IMR-90 (cell line): ENCODE measurements around the gene PEX10.

Experiments
- POLR2A ChIP-seq: IDR thresholded peaks from 2 replicates; pipeline ENCODE4 v1.6.1; 2012; ENCODE audit warnings: mild to moderate bottlenecking, low read depth, low read length
- TF ChIP-seq, protein P1 (sequence below): conservative IDR thresholded peaks from 2 replicates; pipeline ENCODE4 v1.5.1; 2012; ENCODE audit warnings: mild to moderate bottlenecking, low read depth, low read length, improper control_type of control experiment

DNA sequence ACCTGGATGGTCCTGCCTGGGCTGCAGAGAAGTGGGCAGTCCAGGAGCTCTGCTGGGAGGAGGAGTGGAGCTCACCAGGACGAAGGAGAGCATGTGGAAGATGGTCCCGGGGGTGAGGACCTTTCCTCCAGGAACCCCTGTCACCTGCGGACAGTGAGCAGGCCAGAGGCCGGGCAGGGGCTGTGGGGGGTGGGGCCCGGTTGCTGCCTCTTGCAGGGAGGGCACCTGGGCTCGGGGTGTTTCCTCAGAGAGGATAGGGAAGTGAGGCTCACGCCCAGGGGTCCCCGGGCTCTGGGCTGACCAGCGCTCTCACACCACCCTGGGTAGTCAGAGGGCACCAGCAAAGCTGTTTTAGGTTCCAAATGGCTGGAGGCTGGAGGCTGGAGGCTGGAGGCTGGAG lies 22.7 kb upstream of the PEX10 start:
- TF ChIP-seq, protein P1, sequence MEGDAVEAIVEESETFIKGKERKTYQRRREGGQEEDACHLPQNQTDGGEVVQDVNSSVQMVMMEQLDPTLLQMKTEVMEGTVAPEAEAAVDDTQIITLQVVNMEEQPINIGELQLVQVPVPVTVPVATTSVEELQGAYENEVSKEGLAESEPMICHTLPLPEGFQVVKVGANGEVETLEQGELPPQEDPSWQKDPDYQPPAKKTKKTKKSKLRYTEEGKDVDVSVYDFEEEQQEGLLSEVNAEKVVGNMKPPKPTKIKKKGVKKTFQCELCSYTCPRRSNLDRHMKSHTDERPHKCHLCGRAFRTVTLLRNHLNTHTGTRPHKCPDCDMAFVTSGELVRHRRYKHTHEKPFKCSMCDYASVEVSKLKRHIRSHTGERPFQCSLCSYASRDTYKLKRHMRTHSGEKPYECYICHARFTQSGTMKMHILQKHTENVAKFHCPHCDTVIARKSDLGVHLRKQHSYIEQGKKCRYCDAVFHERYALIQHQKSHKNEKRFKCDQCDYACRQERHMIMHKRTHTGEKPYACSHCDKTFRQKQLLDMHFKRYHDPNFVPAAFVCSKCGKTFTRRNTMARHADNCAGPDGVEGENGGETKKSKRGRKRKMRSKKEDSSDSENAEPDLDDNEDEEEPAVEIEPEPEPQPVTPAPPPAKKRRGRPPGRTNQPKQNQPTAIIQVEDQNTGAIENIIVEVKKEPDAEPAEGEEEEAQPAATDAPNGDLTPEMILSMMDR, result no peak
- TF ChIP-seq POLR2A, result no peak
